Gastrocnemius medialis (tissue), 4 donors: ENCODE results near the gene ZAR1L. TPM values are rescaled to one million over a fixed set of nuclear protein-coding genes. Genes with fewer than 3 reads are reported as not detected.

Experiments
- ATAC-seq, 2 donors: fragments of 150-250 bp; one replicate each; pipeline ENCODE4 v1.9.1; 2016
- DNase-seq, 2 donors: peaks; one replicate each; pipeline ENCODE4 v3.0.0-alpha.2; 2019
- H3K27ac ChIP-seq, 4 donors: fragments of 200-600 bp; sonication (generic); 1 replicate in 1 of 4; 2 replicates in 3 of 4; pipeline ENCODE4 v1.5.1; 2016 to 2018; ENCODE audit warnings: mild to moderate bottlenecking in 2 of 4, moderate library complexity in 1 of 4
- H3K27me3 ChIP-seq, 3 donors: fragments of 200-600 bp; sonication (generic) in 2 of 3; 1 replicate in 1 of 3; 2 replicates in 2 of 3; pipeline versions ENCODE4 v1.5.1 to v1.6.0; 2016 to 2019; ENCODE audit warnings: mild to moderate bottlenecking in 1 of 3, moderate library complexity in 1 of 3
- H3K36me3 ChIP-seq, 2 donors: fragments of 200-600 bp; sonication (generic) in 1 of 2; one replicate each; pipeline ENCODE4 v1.5.1; 2017 to 2018
- H3K4me1 ChIP-seq, 2 donors: fragments of 200-600 bp; sonication (generic) in 1 of 2; one replicate each; pipeline ENCODE4 v1.5.1; 2016 to 2017; ENCODE audit warnings: mild to moderate bottlenecking in 2 of 2
- H3K4me3 ChIP-seq, 4 donors: fragments of 200-600 bp; sonication (generic) in 3 of 4; 1 replicate in 1 of 4; 2 replicates in 3 of 4; pipeline ENCODE4 v1.5.1; 2016 to 2019; ENCODE audit warnings: mild to moderate bottlenecking in 2 of 4
- H3K9me3 ChIP-seq, 3 donors: fragments of 200-600 bp; sonication (generic) in 2 of 3; 1 replicate in 1 of 3; 2 replicates in 2 of 3; pipeline ENCODE4 v1.5.1; 2016 to 2019
- CTCF ChIP-seq, 5 experiments: fragments of 450-650 bp in 3 of 5; fragments of 200-600 bp in 2 of 5; sonication (generic) in 2 of 5; IDR thresholded peaks in 4 of 5; conservative IDR thresholded peaks in 1 of 5; 1 replicate in 4 of 5; 2 replicates in 1 of 5; pipeline ENCODE4 v1.5.1; 2016 to 2019; ENCODE audit warnings: antibody characterized with exemption in 5 of 5, mild to moderate bottlenecking in 3 of 5, moderate library complexity in 3 of 5
- POLR2A ChIP-seq, 2 donors: fragments of 450-650 bp; IDR thresholded peaks; one replicate each; pipeline ENCODE4 v1.6.1; 2017; ENCODE audit warnings: antibody characterized with exemption in 2 of 2, mild to moderate bottlenecking in 2 of 2, moderate library complexity in 2 of 2
- in situ Hi-C, 4 donors: fragments of 200-750 bp; cut with MboI; loops; one replicate each; pipeline versions ENCODE4 v1.15.0 to v1.8.0; 2017; ENCODE audit warnings: low sequenced_read_pairs in 4 of 4
- intact Hi-C: fragments of 100-400 bp; cut with DNase I; formaldehyde crosslinking; loops from one replicate; pipeline ENCODE4 v1.15.1; 2023; ENCODE audit warnings: low total_unique reads
- total RNA-seq, 4 donors: library from RNA; depleted of rRNA; stranded (reverse); fragments of >200 nt; gene quantifications; one replicate each; pipeline versions ENCODE4 v1.1.0 to v1.2.3, GENCODE V29; 2016

The ZAR1L gene
- total RNA-seq, 4 donors from 2014 or later = not detected

GRCh38 chr13:32314271-32315237, 609 bp downstream of the ZAR1L start:
- Histone ChIP-seq H3K4me3 (peak overlapping the region; percentile 63 to 89 (median 76)), H3K27me3 (no peaks in the 10 kb centered on the region), H3K9me3 (no peaks in the 10 kb centered on the region), H3K36me3 (no peaks in the 10 kb centered on the region), H3K27ac (peak overlapping the region; percentile 84 to 92 (median 90)), H3K4me1 (peaks cover 0 to 3% of the 10 kb centered on the region in 2 donors)
- DNase-seq = peak; percentile 8 to 29
- intact Hi-C loops = loop anchor here (2.0 to 5.0 kb wide), 3 partner anchors 112 to 292 kb away; partner anchors contain the start of gene N4BP2L2
- ATAC-seq = peak; percentile 28 to 43
- TF ChIP-seq CTCF (IDR thresholded peaks at IDR 0.05 in 4 of 5, conservative IDR thresholded peaks at IDR 0.05 in 1 of 5) (no peak), POLR2A (IDR thresholded peaks at IDR 0.05) (no peak)
- in situ Hi-C loops = loop anchor here in 1 of 4 donors (25.0 kb wide), 2 partner anchors 302 to 402 kb away; no protein-coding TSS in a partner anchor

GRCh38 chr13:32311188-32311897, 3.8 kb downstream of the ZAR1L start:
- no peaks in the 10 kb centered on the region for H3K9me3 ChIP-seq
- no peak overlapping the region for H3K4me3 ChIP-seq
- H3K27ac ChIP-seq = no peak overlapping the region
- no peak for DNase-seq
- no peak for ATAC-seq
- TF ChIP-seq CTCF (IDR thresholded peaks at IDR 0.05 in 4 of 5, conservative IDR thresholded peaks at IDR 0.05 in 1 of 5) (no peak), POLR2A (IDR thresholded peaks at IDR 0.05) (no peak)
- intact Hi-C loops = loop anchor here (2.0 to 5.0 kb wide), 3 partner anchors 65 to 401 kb away; no protein-coding TSS in a partner anchor
- no peaks in the 10 kb centered on the region for H3K27me3 ChIP-seq
- in situ Hi-C loops = loop anchor here in 1 of 4 donors (25.0 kb wide), 2 partner anchors 299 to 399 kb away; no protein-coding TSS in a partner anchor
- peaks cover 0 to 3% of the 10 kb centered on the region in 2 donors for H3K4me1 ChIP-seq
- no peaks in the 10 kb centered on the region for H3K36me3 ChIP-seq

- in situ Hi-C loops = loop anchor here in 1 of 4 donors (25.0 kb wide), 2 partner anchors 298 to 398 kb away; no protein-coding TSS in a partner anchor
- Histone ChIP-seq H3K4me3 (peak overlapping the region in 3 of 4 donors; percentile 20 to 37 (median 31)), H3K27ac (no peak overlapping the region), H3K4me1 (no peaks in the 10 kb centered on the region), H3K9me3 (no peaks in the 10 kb centered on the region), H3K27me3 (no peaks in the 10 kb centered on the region), H3K36me3 (no peaks in the 10 kb centered on the region)
- TF ChIP-seq POLR2A (IDR thresholded peaks at IDR 0.05) (no peak), CTCF (IDR thresholded peaks at IDR 0.05 in 4 of 5, conservative IDR thresholded peaks at IDR 0.05 in 1 of 5) (peak; percentile 38 to 71 (median 61))
- peak in 1 of 2 donors; percentile 81 for ATAC-seq
- DNase-seq = peak in 1 of 2 donors; percentile 2
- intact Hi-C loops = loop anchor here (2.0 to 5.0 kb wide), 3 partner anchors 63 to 399 kb away; no protein-coding TSS in a partner anchor
Observed at GRCh38 chr13:32310134-32310706, 4.9 kb downstream of the ZAR1L start.
